HG03558 (cell line): ENCODE data around the gene SOX12.
"Not testable (repeated sequence)": the region's sequence is repeated elsewhere in the genome, so short reads cannot be mapped to it uniquely, and the experiment has no call there.

Source experiments
- ATAC-seq: cut with Tn5 transposase; IDR thresholded peaks from one replicate; pipeline ENCODE4 v1.9.1; 2021; ENCODE audit warnings: moderate number of reproducible peaks; ENCODE audit not compliant: unreplicated experiment; ENCODE audit errors: extremely low read depth

SOX12 gene

GRCh38 chr20:358891-359555 is 33.7 kb downstream of the SOX12 start:
- no peak for ATAC-seq

DNA sequence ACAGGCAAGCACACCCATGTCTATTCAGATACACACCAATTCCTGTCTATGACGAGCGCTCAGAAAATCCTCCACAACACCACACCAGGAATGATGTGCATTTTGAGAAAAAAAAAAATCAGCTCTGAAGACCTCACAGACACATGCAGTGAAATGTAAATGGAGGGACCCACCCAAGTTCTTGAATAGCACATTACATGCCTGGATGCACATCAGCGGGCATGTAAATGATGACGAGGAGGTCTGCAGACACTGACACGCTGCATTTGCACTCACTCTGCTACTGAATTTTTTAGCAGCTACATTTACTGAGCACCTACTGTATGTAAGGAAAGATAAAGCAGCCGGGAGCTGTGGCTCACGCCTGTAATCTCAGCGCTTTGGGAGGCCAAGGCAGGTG is 36.2 kb downstream of the SOX12 start:
- no peak for ATAC-seq

DNA sequence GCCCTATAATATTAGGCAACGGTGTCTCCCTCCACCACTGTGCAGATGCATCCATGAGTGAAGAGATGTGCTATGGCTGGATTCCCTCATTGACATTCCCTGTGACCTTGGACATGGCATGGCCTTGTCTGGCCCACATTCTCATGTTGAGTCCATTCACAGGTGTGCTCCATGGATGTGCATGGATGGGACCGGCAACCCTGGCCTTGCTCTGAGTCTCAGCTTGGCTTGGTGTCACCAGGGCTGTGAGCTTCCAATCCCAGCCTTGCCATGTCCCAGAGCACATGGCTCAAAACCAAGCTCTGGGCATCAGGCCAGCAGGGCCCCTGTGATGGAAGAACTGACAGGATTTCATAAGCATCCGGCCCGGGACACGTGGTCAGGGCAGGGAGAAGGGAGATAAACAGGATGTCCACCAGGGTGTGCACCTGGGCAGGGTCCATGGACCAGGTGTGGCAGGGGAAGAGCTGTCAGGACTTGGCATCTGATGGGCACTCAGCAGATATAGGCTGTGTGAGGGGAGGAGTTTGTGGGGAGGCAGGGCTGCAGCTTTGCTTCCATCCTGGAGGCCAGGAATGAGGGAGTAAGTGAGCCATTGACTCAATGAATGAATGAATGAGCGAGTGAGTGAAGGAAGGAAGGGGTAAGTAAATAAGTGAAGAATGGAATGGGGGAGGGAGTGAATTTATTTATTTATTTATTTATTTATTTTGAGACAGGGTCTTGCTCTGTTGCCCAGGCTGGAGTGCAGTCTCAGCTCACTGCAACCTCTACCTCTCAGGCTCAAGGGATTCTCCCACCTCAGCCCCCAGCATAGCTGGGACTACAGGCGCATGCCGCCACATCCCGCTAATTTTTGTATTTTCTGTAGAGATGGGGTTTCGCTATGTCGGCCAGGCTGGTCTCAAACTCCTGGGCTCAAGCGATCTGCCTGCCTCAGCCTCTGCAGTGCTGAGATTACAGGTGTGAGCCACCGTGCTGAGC is 37.2 kb downstream of the SOX12 start:
- ATAC-seq = no peak

DNA sequence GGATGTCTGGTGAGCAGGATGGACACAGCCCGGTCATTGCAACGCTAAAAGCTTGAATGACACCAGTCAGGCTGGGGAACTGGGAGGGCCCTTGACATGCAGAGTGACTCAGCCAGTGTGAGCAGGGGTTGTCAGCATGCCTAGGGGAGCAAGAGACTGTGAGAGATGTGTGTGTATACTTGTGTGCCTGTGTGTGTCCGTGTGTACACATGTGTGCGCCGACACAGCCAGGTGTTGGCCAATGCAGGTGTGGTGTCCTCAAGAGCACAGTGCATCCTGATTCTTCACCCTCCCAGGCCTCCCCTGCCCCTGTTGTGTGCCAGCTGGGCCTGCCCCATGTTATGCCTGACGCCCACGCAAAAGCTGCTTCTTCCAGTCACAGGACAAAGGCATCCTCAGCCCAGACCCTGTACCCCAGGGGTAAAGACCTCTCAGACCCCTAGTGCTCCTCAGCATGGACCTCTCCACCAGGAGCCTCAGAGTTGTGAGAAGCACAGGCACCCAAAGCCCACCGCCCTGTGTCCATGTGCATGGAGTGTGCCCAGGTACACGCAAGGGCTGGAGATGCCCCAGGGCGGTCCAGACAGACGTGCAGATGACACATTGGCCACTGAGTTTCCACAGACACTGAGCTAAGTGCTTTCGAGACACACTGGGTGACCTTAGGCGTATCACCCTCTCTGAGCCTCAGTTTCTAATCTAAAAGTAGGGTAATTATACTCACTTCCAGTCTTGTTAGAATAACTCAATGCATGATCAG is 38.1 kb downstream of the SOX12 start:
- ATAC-seq = no peak

GRCh38 chr20:364905-365794 is 39.8 kb downstream of the SOX12 start:
- no peak for ATAC-seq

GRCh38 chr20:366041-366718 is 40.8 kb downstream of the SOX12 start:
- no peak for ATAC-seq

- ATAC-seq = no peak
Observed at GRCh38 chr20:366719-367485, 41.5 kb downstream of the SOX12 start.

DNA sequence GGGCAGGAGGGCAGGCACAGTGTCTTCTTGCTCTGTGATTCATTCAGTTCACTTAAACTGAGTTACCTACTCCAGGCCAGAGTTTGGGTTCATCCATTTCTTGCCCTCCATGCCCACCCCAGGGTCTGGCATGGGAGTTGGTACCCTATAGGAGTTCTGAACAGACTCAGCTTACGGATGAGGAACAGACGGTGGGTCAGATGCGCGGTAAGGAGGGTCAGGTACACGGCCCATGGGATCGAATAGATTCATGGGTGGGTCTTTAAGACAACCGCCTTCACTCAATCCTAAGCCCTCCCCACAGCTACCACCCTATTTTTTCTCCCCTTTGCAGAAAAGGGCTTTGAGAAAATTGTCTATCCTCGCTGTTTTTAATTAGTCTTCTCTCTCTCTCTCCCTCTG is 42.1 kb downstream of the SOX12 start:
- no peak for ATAC-seq

GRCh38 chr20:368915-369314 is 43.6 kb downstream of the SOX12 start:
- ATAC-seq = no peak

GRCh38 chr20:370151-370600 is 44.8 kb downstream of the SOX12 start:
- ATAC-seq = no peak

- no peak for ATAC-seq
Observed at GRCh38 chr20:370977-371754, 45.8 kb downstream of the SOX12 start.

DNA sequence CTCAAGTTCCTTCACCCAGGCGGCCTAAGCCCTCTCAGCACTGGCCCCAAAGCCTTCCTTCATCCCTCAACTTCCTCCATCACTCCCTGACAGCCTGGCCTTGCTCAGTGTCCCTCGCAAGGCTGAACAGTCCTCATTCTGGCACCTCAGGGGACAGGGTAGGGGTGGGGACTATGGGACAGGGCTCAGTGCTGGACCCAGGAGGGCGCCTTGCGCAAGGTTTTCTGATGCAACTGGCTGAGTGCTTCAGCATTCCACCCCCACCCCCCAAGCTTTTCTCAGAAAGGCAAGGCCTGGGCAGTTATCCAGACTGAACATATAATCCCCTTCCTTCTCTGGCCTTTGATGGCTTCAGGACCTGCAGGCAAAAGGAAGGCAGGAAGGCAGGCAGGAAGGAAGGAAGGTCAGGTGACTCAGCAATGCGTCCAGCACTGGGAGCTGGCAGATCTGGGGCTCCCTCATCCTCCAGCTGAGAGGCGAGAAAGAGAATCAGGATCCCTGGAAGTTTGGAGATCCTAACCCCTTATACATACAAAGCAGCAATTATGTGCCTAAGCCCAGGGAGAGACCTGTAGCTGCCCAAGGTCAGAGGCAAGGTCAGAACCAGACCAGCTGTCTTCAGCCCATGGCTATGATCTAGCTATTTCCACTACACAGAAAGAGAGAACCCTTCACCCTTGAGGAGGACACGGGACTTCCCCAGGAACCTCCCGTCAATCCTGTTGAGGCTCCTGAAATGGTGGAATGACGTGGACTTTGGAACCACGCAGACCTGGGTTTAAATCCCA is 46.6 kb downstream of the SOX12 start:
- no peak for ATAC-seq

GRCh38 chr20:372543-373082 is 47.3 kb downstream of the SOX12 start:
- not testable (repeated sequence) for ATAC-seq

DNA sequence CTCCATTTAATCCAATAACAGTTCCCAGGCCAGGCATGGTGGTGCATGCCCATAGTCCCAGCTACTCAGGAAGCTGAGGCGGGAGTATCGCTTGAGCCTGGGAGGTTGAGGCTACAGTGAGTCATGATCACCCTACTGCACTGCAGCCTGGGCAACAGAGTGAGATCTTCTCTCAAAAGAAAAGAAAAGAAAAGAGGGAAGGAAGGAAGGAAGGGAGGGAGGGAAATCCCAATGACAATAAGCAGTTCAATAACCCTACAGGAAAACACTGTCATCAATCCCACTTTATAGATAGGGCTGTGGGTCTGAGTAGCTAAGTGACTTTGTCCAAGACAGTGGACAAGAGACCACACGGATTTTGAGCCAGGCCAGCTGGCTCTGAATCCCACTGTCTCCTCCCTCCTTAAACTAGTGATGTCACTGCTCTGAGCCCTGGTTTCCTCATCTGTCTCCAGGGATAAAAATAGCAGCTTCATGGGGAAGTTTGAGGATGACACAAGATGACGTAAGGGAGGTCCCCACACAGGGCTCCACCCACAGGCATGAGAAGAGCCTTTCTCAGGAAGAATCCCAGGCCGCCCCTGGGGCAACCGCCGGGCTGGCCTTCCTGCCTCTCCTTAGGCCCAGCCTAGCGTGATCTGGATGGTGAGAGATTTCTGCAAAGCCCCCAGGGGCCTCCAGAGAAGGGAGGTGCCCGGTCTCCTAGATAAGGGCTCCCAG is 48.0 kb downstream of the SOX12 start:
- no peak for ATAC-seq

- no peak for ATAC-seq
Observed at GRCh38 chr20:375265-375889, 50.0 kb downstream of the SOX12 start.

DNA sequence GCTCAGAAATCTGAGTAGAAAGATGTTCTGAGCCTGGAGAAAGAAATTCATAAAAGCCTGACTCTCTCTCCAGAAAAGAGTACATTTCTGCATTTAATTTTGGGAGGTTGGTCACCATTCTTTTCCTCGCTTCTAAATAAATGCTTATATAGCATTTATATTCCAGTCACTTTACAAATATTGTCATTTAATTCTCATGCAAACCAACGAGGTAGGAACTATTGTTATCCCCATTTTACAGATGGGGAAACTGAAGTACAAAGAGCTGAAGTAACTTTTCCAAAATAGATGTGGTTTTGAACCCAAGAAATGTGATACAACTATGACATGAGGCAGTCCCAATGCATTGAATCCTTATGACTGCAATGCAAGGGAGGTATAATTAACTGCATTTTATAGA is 50.7 kb downstream of the SOX12 start:
- no peak for ATAC-seq
